ENCODE measurements around the gene NKX2-3.

NKX2-3 gene

GRCh38 chr10:99526861-99527504 is 5.8 kb upstream of the NKX2-3 start:
- DNase-seq: no peak

GRCh38 chr10:99527526-99528493 is 4.9 kb upstream of the NKX2-3 start:
- no peak for DNase-seq

GRCh38 chr10:99528494-99529441 is 4.0 kb upstream of the NKX2-3 start:
- DNase-seq: peak in 1 of 2 donors; percentile 11

GRCh38 chr10:99529591-99530107 is 3.1 kb upstream of the NKX2-3 start:
- DNase-seq: no peak

- peak; percentile 19 to 26 for DNase-seq
Observed at GRCh38 chr10:99530108-99531025, 2.4 kb upstream of the NKX2-3 start.

- DNase-seq: no peak
Observed at GRCh38 chr10:99531026-99531695, 1.6 kb upstream of the NKX2-3 start.

GRCh38 chr10:99531696-99532593 is 797 bp upstream of the NKX2-3 start:
- no peak for DNase-seq

- no peak for DNase-seq
Observed at GRCh38 chr10:99533496-99534449, 1.0 kb downstream of the NKX2-3 start.

GRCh38 chr10:99534450-99534938 is 1.8 kb downstream of the NKX2-3 start:
- no peak for DNase-seq

- DNase-seq: peak in 1 of 2 donors; percentile 22
Observed at GRCh38 chr10:99534939-99535763, 2.4 kb downstream of the NKX2-3 start.

GRCh38 chr10:99535764-99536337 is 3.1 kb downstream of the NKX2-3 start:
- DNase-seq: no peak

- DNase-seq: no peak
Observed at GRCh38 chr10:99536338-99537085, 3.8 kb downstream of the NKX2-3 start.

GRCh38 chr10:99537086-99537988 is 4.6 kb downstream of the NKX2-3 start:
- no peak for DNase-seq

GRCh38 chr10:99537989-99538917 is 5.5 kb downstream of the NKX2-3 start:
- no peak for DNase-seq
